Prostate gland (tissue), 2 donors: Measurements from ENCODE around the gene PLCB2. TPM values are rescaled to one million over a fixed set of nuclear protein-coding genes. Genes with fewer than 3 reads are reported as not detected.
A peak's percentile ranks its signal among the peaks of the same experiment; 100 is the strongest.

Experiments used
- DNase-seq: peaks from one replicate; pipeline ENCODE4 v3.0.0-alpha.2; 2019; ENCODE audit warnings: low spot score
- H3K27ac ChIP-seq, 2 donors: fragments of 200-600 bp; sonication (generic); 2 replicates each; pipeline ENCODE4 v1.5.1; 2017 to 2019
- H3K27me3 ChIP-seq: fragments of 200-600 bp; sonication (generic); replicated peaks from 2 replicates; pipeline ENCODE4 v1.5.1; 2019; ENCODE audit not compliant: insufficient read depth
- H3K36me3 ChIP-seq, 2 donors: fragments of 200-600 bp; sonication (generic); 1 replicate in 1 of 2; 2 replicates in 1 of 2; pipeline versions ENCODE4 v1.5.1 to v1.8.1; 2017 to 2019
- H3K4me1 ChIP-seq: fragments of 200-600 bp; sonication (generic); replicated peaks from 2 replicates; pipeline ENCODE4 v1.5.1; 2019
- H3K4me3 ChIP-seq, 2 donors: fragments of 200-600 bp; sonication (generic); 2 replicates each; pipeline ENCODE4 v1.5.1; 2017 to 2019
- H3K9me3 ChIP-seq: fragments of 200-600 bp; sonication (generic); 2 replicates; pipeline ENCODE4 v1.5.1; 2017
- CTCF ChIP-seq, 4 experiments: fragments of 200-600 bp in 2 of 4; fragments of 450-650 bp in 2 of 4; sonication (generic) in 2 of 4; IDR thresholded peaks; 1 replicate in 3 of 4; 2 replicates in 1 of 4; pipeline ENCODE4 v1.5.1; 2016 to 2019; ENCODE audit warnings: antibody characterized with exemption in 4 of 4, mild to moderate bottlenecking in 2 of 4, moderate library complexity in 2 of 4
- POLR2A ChIP-seq: fragments of 450-650 bp; IDR thresholded peaks from one replicate; pipeline ENCODE4 v1.6.1; 2016; ENCODE audit warnings: antibody characterized with exemption, mild to moderate bottlenecking
- POLR2AphosphoS5 ChIP-seq: sonication (generic); formaldehyde crosslinking; IDR thresholded peaks from one replicate; pipeline ENCODE4 v1.6.1; 2017; ENCODE audit warnings: antibody characterized with exemption
- WGBS: methylation state at CpG from one replicate; pipeline ENCODE4 v1.1.5; 2018; 5-methylcytosine and 5-hydroxymethylcytosine counted together
- intact Hi-C: fragments of 100-400 bp; cut with DNase I; formaldehyde crosslinking; loops from one replicate; pipeline ENCODE4 v1.14.2; 2022
- total RNA-seq, 2 donors: library from RNA; depleted of rRNA; stranded (reverse); fragments of >200 nt; gene quantifications; one replicate each; pipeline ENCODE4 v1.1.0, GENCODE V29; 2016

The PLCB2 gene
- total RNA-seq, 2 donors from 2014 or later, result 1.5 to 13.0 TPM

GRCh38 chr15:40293905-40294895 lies 13.5 kb downstream of the PLCB2 start:
- no peak overlapping the region for H3K27ac ChIP-seq
- no peaks in the 10 kb centered on the region for H3K27me3 ChIP-seq
- H3K4me1 ChIP-seq, result no peaks in the 10 kb centered on the region
- no peak for TF ChIP-seq CTCF (IDR thresholded peaks at IDR 0.05)
- no peak for TF ChIP-seq POLR2AphosphoS5
- no peak for TF ChIP-seq POLR2A
- H3K9me3 ChIP-seq, result no peaks in the 10 kb centered on the region
- no peaks in the 10 kb centered on the region for H3K36me3 ChIP-seq
- 87% methylated on average over 20 of the region's 20 CpGs for WGBS
- DNase-seq, result no peak
- H3K4me3 ChIP-seq, result no peak overlapping the region
- intact Hi-C loops, result no loop called here

GRCh38 chr15:40293006-40293405 lies 14.7 kb downstream of the PLCB2 start:
- H3K4me1 ChIP-seq, result no peaks in the 10 kb centered on the region
- H3K27ac ChIP-seq, result no peak overlapping the region
- no peaks in the 10 kb centered on the region for H3K27me3 ChIP-seq
- H3K9me3 ChIP-seq, result no peaks in the 10 kb centered on the region
- H3K4me3 ChIP-seq, result no peak overlapping the region
- no peak for TF ChIP-seq POLR2A
- TF ChIP-seq POLR2AphosphoS5, result no peak
- TF ChIP-seq CTCF (IDR thresholded peaks at IDR 0.05), result no peak
- no peak for DNase-seq
- intact Hi-C loops, result no loop called here
- no peaks in the 10 kb centered on the region for H3K36me3 ChIP-seq

GRCh38 chr15:40292246-40292645 lies 15.5 kb downstream of the PLCB2 start:
- H3K9me3 ChIP-seq, result no peaks in the 10 kb centered on the region
- WGBS, result 93% methylated on average over 3 of the region's 3 CpGs
- TF ChIP-seq CTCF (IDR thresholded peaks at IDR 0.05), result no peak
- no peak for TF ChIP-seq POLR2AphosphoS5
- TF ChIP-seq POLR2A, result no peak
- no peak overlapping the region for H3K4me3 ChIP-seq
- H3K4me1 ChIP-seq, result no peaks in the 10 kb centered on the region
- no peaks in the 10 kb centered on the region for H3K36me3 ChIP-seq
- no peak overlapping the region for H3K27ac ChIP-seq
- H3K27me3 ChIP-seq, result no peaks in the 10 kb centered on the region
- intact Hi-C loops, result no loop called here
- no peak for DNase-seq

GRCh38 chr15:40290918-40291574 lies 16.7 kb downstream of the PLCB2 start:
- Histone ChIP-seq H3K9me3 (no peaks in the 10 kb centered on the region), H3K4me3 (peak overlapping the region in 1 of 2 donors; percentile 19), H3K27ac (no peak overlapping the region), H3K36me3 (no peaks in the 10 kb centered on the region), H3K27me3 (no peaks in the 10 kb centered on the region), H3K4me1 (no peaks in the 10 kb centered on the region)
- DNase-seq, result peak; percentile 25
- 18% methylated on average over 50 of the region's 68 CpGs for WGBS
- TF ChIP-seq CTCF (IDR thresholded peaks at IDR 0.05) (no peak), POLR2AphosphoS5 (no peak), POLR2A (no peak)
- intact Hi-C loops, result no loop called here
